Endothelial cell (in vitro differentiated cells): ENCODE measurements around the gene MET. TPM values are rescaled to one million over a fixed set of nuclear protein-coding genes. Genes with fewer than 3 reads are reported as not detected.

Experiments
- DNase-seq: peaks from one replicate; pipeline ENCODE4 v3.0.0; 2021; ENCODE audit warnings: low spot score
- H3K27ac Mint-ChIP-seq: one replicate; pipeline ENCODE4 v1.8.0; 2021; ENCODE audit warnings: mixed read lengths, inconsistent platforms; ENCODE audit not compliant: unreplicated experiment
- H3K27me3 Mint-ChIP-seq: one replicate; pipeline ENCODE4 v1.8.0; 2021; ENCODE audit warnings: mild to moderate bottlenecking, moderate library complexity, mixed read lengths, inconsistent platforms; ENCODE audit not compliant: unreplicated experiment
- H3K36me3 Mint-ChIP-seq: one replicate; pipeline ENCODE4 v1.8.0; 2021; ENCODE audit warnings: mild to moderate bottlenecking, low read depth, mixed read lengths, inconsistent platforms; ENCODE audit not compliant: unreplicated experiment
- H3K4me1 Mint-ChIP-seq: one replicate; pipeline ENCODE4 v1.8.0; 2021; ENCODE audit warnings: mild to moderate bottlenecking, mixed read lengths, inconsistent platforms; ENCODE audit not compliant: unreplicated experiment
- H3K4me3 Mint-ChIP-seq: one replicate; pipeline ENCODE4 v1.8.0; 2021; ENCODE audit warnings: mild to moderate bottlenecking, mixed read lengths, inconsistent platforms; ENCODE audit not compliant: unreplicated experiment
- H3K9me3 Mint-ChIP-seq: one replicate; pipeline ENCODE4 v1.8.0; 2021; ENCODE audit warnings: mixed read lengths, inconsistent platforms; ENCODE audit not compliant: unreplicated experiment
- CTCF ChIP-seq: fragments of 200-600 bp; sonication (generic); IDR thresholded peaks from one replicate; pipeline ENCODE4 v1.5.0; 2021; ENCODE audit warnings: antibody characterized with exemption; ENCODE audit not compliant: unreplicated experiment
- total RNA-seq: library from RNA; stranded (reverse); fragmentation: NEBNext Ultra II Directional; extraction: Animal tissue kit (Norgen Biotek cat#: 25700); gene quantifications from one replicate; pipeline ENCODE4 v1.2.1, GENCODE V29; 2021; ENCODE audit not compliant: unreplicated experiment

Gene MET
- total RNA-seq, 1 donor from 2014 or later = 35.1 TPM

- Mint-ChIP-seq H3K27ac (no peak overlapping the region), H3K9me3 (no peaks in the 10 kb centered on the region), H3K4me1 (peaks cover 3% of the 10 kb centered on the region), H3K36me3 (peaks cover 3% of the 10 kb centered on the region), H3K27me3 (no peaks in the 10 kb centered on the region), H3K4me3 (no peak overlapping the region)
- TF ChIP-seq CTCF = no peak
- DNase-seq = no peak
Measured at GRCh38 chr7:116689790-116690259, 17.8 kb downstream of the MET start.

GRCh38 chr7:116691664-116692063 is 19.7 kb downstream of the MET start:
- Mint-ChIP-seq H3K27me3 (peaks cover 2% of the 10 kb centered on the region), H3K36me3 (peaks cover 6% of the 10 kb centered on the region), H3K4me3 (no peak overlapping the region), H3K9me3 (no peaks in the 10 kb centered on the region), H3K4me1 (peaks cover 3% of the 10 kb centered on the region), H3K27ac (no peak overlapping the region)
- DNase-seq = no peak
- TF ChIP-seq CTCF = no peak

- Mint-ChIP-seq H3K9me3 (no peaks in the 10 kb centered on the region), H3K4me1 (no peaks in the 10 kb centered on the region), H3K4me3 (no peak overlapping the region), H3K36me3 (peaks cover 7% of the 10 kb centered on the region), H3K27me3 (peaks cover 2% of the 10 kb centered on the region), H3K27ac (no peak overlapping the region)
- no peak for DNase-seq
- TF ChIP-seq CTCF = no peak
Measured at GRCh38 chr7:116692401-116693308, 20.7 kb downstream of the MET start.

- Mint-ChIP-seq H3K4me3 (no peak overlapping the region), H3K9me3 (no peaks in the 10 kb centered on the region), H3K4me1 (peaks cover 3% of the 10 kb centered on the region), H3K36me3 (peaks cover 11% of the 10 kb centered on the region), H3K27me3 (peaks cover 2% of the 10 kb centered on the region), H3K27ac (no peak overlapping the region)
- no peak for DNase-seq
- no peak for TF ChIP-seq CTCF
Measured at GRCh38 chr7:116696707-116697106, 24.7 kb downstream of the MET start.

- H3K36me3 Mint-ChIP-seq = peaks cover 11% of the 10 kb centered on the region
- H3K4me1 Mint-ChIP-seq = peaks cover 3% of the 10 kb centered on the region
- H3K27ac Mint-ChIP-seq = no peak overlapping the region
- no peak overlapping the region for H3K4me3 Mint-ChIP-seq
- peaks cover 2% of the 10 kb centered on the region for H3K27me3 Mint-ChIP-seq
- no peaks in the 10 kb centered on the region for H3K9me3 Mint-ChIP-seq
- no peak for TF ChIP-seq CTCF
- no peak for DNase-seq
Measured at GRCh38 chr7:116697152-116697551, 25.2 kb downstream of the MET start.
